Measurements from ENCODE around the gene MARVELD1. TPM values are rescaled to one million over a fixed set of nuclear protein-coding genes. Genes with fewer than 3 reads are reported as not detected.

Gene MARVELD1
- total RNA-seq (2021; fragmentation: NEBNext Ultra II Directional; extraction: Animal tissue kit (Norgen Biotek cat#: 25700)), result 33.1 and 37.3 TPM in 2 replicates
- 28.1 and 38.0 TPM in 2 replicates for polyA plus RNA-seq (2011; rRNA removed)
- polyA plus RNA-seq (2011; cell fraction: cytosol; rRNA removed), result 24.7 TPM
- polyA plus RNA-seq (2011; cell fraction: nucleus; rRNA removed), result 50.0 TPM
- 25.0 to 30.8 TPM (median 26.9 TPM) in 4 replicates for polyA plus RNA-seq (2012, experiment 1 of 2)
- 45.8 TPM for polyA plus RNA-seq (2012, experiment 2 of 2)
- 25.4 TPM for polyA plus RNA-seq (2013, experiment 1 of 2)
- polyA plus RNA-seq (2013, experiment 2 of 2), result 28.3 TPM
- polyA minus RNA-seq (2011; rRNA and poly(A)+ RNA removed), result 13.7 and 15.4 TPM in 2 replicates
- 19.0 TPM for polyA minus RNA-seq (2011; cell fraction: cytosol; rRNA and poly(A)+ RNA removed)
- polyA minus RNA-seq (2011; cell fraction: nucleus; rRNA and poly(A)+ RNA removed), result 18.4 TPM
- long read RNA-seq, experiment 1, transcript MARVELD1-201 (2 exons, 3,221 nt), result major isoform, 21 of 34 reads
- long read RNA-seq, experiment 1, partial matches to known transcripts, result 6 of 34 reads
- long read RNA-seq, experiment 1, other reads (novel, unspliced or antisense), result 7 of 34 reads
- long read RNA-seq, experiment 2, partial matches to known transcripts, result 0 of 4 reads
- long read RNA-seq, experiment 2, other reads (novel, unspliced or antisense), result 1 of 4 reads

- Histone ChIP-seq H2AFZ (ENCODE audit: low read length) (peak within 1 kb of the TSS; percentile 90; the same call in 1 of the 2 replicates), H3K23me2 (ENCODE audit: low read depth, low read length) (peaks cover 16% of the 10 kb centered on the region), H3K56ac (replicated peaks; ENCODE audit: insufficient read length, low read depth, low read length) (peak within 1 kb of the TSS; percentile 80), H3K4me3 (ENCODE audit: extremely low read depth in 1 of 4, insufficient read depth in 2 of 4, low read depth in 3 of 4, low read length in 4 of 4) (peak within 1 kb of the TSS; percentile 47 to 78 (median 66)), H2BK20ac (ENCODE audit: low read length) (no peak within 1 kb of the TSS; the same call in 1 of the 2 replicates), H3K36me3 (ENCODE audit: control insufficient read depth in 2 of 4, insufficient read depth in 4 of 4, low read length in 3 of 4) (peaks cover 0 to 16% (median 4%) of the 10 kb centered on the region in 4 experiments; a peak in 3 of 8 replicates), H3K79me2 (ENCODE audit: control insufficient read depth in 1 of 2, insufficient read depth in 2 of 2, low read length in 2 of 2) (peaks cover 0 to 5% of the 10 kb centered on the region in 2 experiments; a peak in 1 of 4 replicates), H3K9ac (replicated peaks in 1 of 4; ENCODE audit: extremely low read depth in 1 of 4, low read depth in 3 of 4, low read length in 3 of 4) (peak within 1 kb of the TSS; percentile 49 to 90 (median 84)), H2BK5ac (ENCODE audit: low read depth, low read length) (peak within 1 kb of the TSS; percentile 95), H3K14ac (ENCODE audit: insufficient read length) (no peak within 1 kb of the TSS), H3K9me3 (ENCODE audit: insufficient read depth in 2 of 2, low read depth in 1 of 2, low read length in 1 of 2) (no peaks in the 10 kb centered on the region), H3K27ac (ENCODE audit: low read depth, low read length) (peak within 1 kb of the TSS; percentile 77), H2BK12ac (ENCODE audit: low read depth, low read length) (0 out of 2 replicates have a peak within 1 kb of the TSS, but pooled peaks have one; percentile 94), H3K18ac (ENCODE audit: extremely low read depth, low read length) (peak within 1 kb of the TSS; percentile 98), H3K4ac (replicated peaks; ENCODE audit: insufficient read length, low read depth, low read length) (peak within 1 kb of the TSS; percentile 65), H3K27me3 (replicated peaks in 1 of 4; ENCODE audit: control insufficient read depth in 3 of 4, extremely low read depth in 1 of 4, insufficient read depth in 3 of 4, low read length in 3 of 4) (no peaks in the 10 kb centered on the region), H3K23ac (ENCODE audit: insufficient read length) (no peak within 1 kb of the TSS), H4K8ac (ENCODE audit: extremely low read depth, insufficient read depth, low read length) (peak within 1 kb of the TSS; percentile 90), H2BK15ac (ENCODE audit: low read length) (peak within 1 kb of the TSS; percentile 97), H4K20me1 (replicated peaks in 1 of 2; ENCODE audit: control insufficient read depth in 1 of 2, insufficient read depth in 2 of 2, low read length in 2 of 2) (no peaks in the 10 kb centered on the region), H4K91ac (replicated peaks; ENCODE audit: insufficient read length, low read length) (peak within 1 kb of the TSS; percentile 96), H2BK120ac (replicated peaks; ENCODE audit: low read depth, low read length) (peak within 1 kb of the TSS; percentile 77), H3K4me2 (ENCODE audit: insufficient read depth in 1 of 2, low read depth in 2 of 2, low read length in 2 of 2) (peak within 1 kb of the TSS; percentile 74 to 97), H4K5ac (ENCODE audit: insufficient read length, low read depth, low read length) (peak within 1 kb of the TSS; percentile 58), H3K4me1 (replicated peaks in 1 of 4; ENCODE audit: control insufficient read depth in 3 of 4, insufficient read depth in 4 of 4, low read length in 3 of 4) (peaks cover 4 to 13% (median 9%) of the 10 kb centered on the region in 4 experiments), H3K79me1 (ENCODE audit: low read depth, low read length) (no peaks in the 10 kb centered on the region), H2AK5ac (ENCODE audit: low read depth, low read length) (peak within 1 kb of the TSS; percentile 40; the same call in 1 of the 2 replicates)
- ChIA-PET CTCF (ENCODE audit: partially characterized antibody) (interaction anchor here (0.6 to 20.9 kb wide), 8 partner anchors 8 to 328 kb away, joined by 3 to 773 read pairs (median 6); partner anchors contain the start of genes AVPI1 and ZFYVE27), POLR2A (ENCODE audit: partially characterized antibody) (interaction anchor here (0.9 to 12.5 kb wide), 13 partner anchors 7 to 122 kb away, joined by 3 to 234 read pairs (median 4); partner anchors contain the start of genes AVPI1 and ZFYVE27)
- peak in 1 of 2 experiments; percentile 76 for DNase-seq (ENCODE audit: low read depth in 1 of 2, low spot score in 2 of 2)
- WGBS, 2 experiments (ENCODE audit: extremely low coverage in 1 of 2, insufficient coverage in 1 of 2, insufficient read length in 1 of 2, insufficient replicate concordance in 2 of 2, low coverage in 1 of 2, low lambda C conversion rate in 2 of 2, missing lambda C conversion rate in 1 of 2), result 2% methylated on average over 18 of the region's 37 CpGs; no CpG with 5 or more reads in 1 of the 2 experiments
- FAIRE-seq, result no peak
- no peak for TF ChIP-seq POU5F1 (IDR thresholded peaks at IDR 0.05; ENCODE audit: low read depth, low read length)
- no peak for TF ChIP-seq JUND (IDR thresholded peaks at IDR 0.05; ENCODE audit: low read length)
- no peak for TF ChIP-seq CHD1 (IDR thresholded peaks at IDR 0.05; ENCODE audit: low read depth, low read length)
- TF ChIP-seq HDAC2 (IDR thresholded peaks at IDR 0.05; ENCODE audit: borderline replicate concordance in 1 of 2, low read depth in 2 of 2, low read length in 2 of 2), result 0 out of 4 replicates have a peak, but pooled peaks of 1 of the 2 experiments have one; percentile 14
- no peak for TF ChIP-seq CBX8 (IDR thresholded peaks at IDR 0.05; ENCODE audit: borderline replicate concordance, low read depth, low read length)
- peak; percentile 66; the same call in 1 of the 2 replicates for TF ChIP-seq EGR1 (IDR thresholded peaks at IDR 0.05; ENCODE audit: borderline replicate concordance, low read depth, low read length)
- TF ChIP-seq TAF1 (IDR thresholded peaks at IDR 0.05; ENCODE audit: low read depth, low read length), result peak; percentile 31; the same call in 1 of the 2 replicates
- TF ChIP-seq GTF2F1 (IDR thresholded peaks at IDR 0.05; ENCODE audit: borderline replicate concordance, low read depth, low read length), result no peak
- TF ChIP-seq BRCA1 (IDR thresholded peaks at IDR 0.05; ENCODE audit: low read depth, low read length), result no peak
These were observed at the start of gene MARVELD1 for GRCh38 chr10:97713339-97713825. Gene MARVELD1, plus strand, starts transcription at chr10:97713730. Its CDS starts 147 bp downstream, at chr10:97713877.
